Eye (tissue), 1 donor: Measurements from ENCODE around the gene ATP5F1D.
"Not testable (repeated sequence)": the region's sequence is repeated elsewhere in the genome, so short reads cannot be mapped to it uniquely, and the experiment has no call there.

Experiments used
- DNase-seq: peaks from one replicate; pipeline ENCODE4 v3.0.0-alpha.2; 2015

The ATP5F1D gene

GRCh38 chr19:1241417-1242095 is at the start of gene ATP5F1D:
TSS of gene ATP5F1D (plus strand) at chr19:1241751. CDS start at chr19:1241851, 100 bp downstream.
- peak; percentile 96 for DNase-seq

DNA sequence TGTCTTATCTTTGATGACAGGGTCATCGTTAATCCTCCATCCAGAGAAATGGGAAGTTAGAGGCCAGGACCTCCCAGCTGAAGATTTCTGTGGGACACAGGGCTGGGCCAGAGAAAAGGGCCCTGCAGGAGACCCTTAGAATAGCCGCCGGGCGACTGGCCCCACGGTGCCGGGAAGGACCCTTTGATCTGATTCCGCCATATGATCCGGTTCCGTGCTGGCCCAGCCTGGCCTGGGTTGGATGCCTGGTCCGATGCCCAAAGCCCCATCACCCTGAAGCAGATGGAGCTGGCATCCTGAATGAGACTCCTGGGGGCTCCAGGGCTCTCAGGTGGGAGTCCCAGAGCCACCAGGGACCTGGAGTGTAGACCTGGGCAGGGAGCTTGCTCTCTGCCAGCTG is 42.0 kb upstream of the ATP5F1D start:
- no peak for DNase-seq

- not testable (repeated sequence) for DNase-seq
Measured at GRCh38 chr19:1200614-1201013, 40.9 kb upstream of the ATP5F1D start.

DNA sequence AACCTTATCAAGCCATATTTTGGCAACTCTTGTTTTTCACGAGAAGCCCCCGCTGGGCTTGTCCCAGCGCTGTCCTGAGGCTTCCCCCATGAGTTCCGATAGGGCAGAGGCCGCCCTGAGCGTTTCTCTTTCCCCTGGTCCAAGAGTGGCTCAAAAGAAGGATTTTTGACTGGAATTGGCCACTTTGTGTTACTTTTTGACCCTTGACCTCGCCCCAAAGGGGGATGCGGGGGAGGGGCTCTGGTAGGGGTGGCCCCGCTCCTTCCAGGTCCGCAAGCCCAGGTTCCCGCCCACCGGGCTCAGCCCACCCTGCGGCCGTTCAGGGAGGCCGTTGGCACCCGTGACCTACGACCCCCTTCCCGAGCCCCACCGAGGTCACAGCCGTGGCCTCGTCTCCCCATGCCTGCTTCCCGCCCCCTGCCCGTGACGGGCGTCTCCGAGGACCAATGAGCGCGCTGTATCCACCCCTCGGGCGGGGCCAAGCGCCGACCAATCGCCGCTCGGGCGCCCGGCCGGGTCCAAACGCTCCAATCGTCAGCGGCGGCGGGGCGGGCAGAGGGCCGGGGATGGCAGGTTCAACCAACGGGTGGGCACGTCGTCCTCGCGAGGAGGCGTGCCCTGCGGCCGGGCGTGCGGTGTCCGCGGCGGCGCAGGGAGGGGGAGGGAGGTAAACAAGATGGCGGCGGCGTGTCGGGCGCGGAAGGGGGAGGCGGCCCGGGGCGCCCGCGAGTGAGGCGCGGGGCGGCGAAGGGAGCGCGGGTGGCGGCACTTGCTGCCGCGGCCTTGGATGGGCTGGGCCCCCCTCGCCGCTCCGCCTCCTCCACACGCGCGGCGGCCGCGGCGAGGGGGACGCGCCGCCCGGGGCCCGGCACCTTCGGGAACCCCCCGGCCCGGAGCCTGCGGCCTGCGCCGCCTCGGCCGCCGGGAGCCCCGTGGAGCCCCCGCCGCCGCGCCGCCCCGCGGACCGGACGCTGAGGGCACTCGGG is 36.1 kb upstream of the ATP5F1D start, which contains the start of gene STK11:
STK11 (plus strand) TSS at position 665 of the 986 bp plus-strand sequence. CDS start 1,136 bp downstream, outside the sequence.
- peak; percentile 99 for DNase-seq

DNA sequence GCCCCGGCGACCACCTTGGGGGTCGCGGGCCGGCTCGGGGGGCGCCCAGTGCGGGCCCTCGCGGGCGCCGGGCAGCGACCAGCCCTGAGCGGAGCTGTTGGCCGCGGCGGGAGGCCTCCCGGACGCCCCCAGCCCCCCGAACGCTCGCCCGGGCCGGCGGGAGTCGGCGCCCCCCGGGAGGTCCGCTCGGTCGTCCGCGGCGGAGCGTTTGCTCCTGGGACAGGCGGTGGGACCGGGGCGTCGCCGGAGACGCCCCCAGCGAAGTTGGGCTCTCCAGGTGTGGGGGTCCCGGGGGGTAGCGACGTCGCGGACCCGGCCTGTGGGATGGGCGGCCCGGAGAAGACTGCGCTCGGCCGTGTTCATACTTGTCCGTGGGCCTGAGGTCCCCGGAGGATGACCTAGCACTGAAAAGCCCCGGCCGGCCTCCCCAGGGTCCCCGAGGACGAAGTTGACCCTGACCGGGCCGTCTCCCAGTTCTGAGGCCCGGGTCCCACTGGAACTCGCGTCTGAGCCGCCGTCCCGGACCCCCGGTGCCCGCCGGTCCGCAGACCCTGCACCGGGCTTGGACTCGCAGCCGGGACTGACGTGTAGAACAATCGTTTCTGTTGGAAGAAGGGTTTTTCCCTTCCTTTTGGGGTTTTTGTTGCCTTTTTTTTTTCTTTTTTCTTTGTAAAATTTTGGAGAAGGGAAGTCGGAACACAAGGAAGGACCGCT is 35.2 kb upstream of the ATP5F1D start:
- no peak for DNase-seq

DNA sequence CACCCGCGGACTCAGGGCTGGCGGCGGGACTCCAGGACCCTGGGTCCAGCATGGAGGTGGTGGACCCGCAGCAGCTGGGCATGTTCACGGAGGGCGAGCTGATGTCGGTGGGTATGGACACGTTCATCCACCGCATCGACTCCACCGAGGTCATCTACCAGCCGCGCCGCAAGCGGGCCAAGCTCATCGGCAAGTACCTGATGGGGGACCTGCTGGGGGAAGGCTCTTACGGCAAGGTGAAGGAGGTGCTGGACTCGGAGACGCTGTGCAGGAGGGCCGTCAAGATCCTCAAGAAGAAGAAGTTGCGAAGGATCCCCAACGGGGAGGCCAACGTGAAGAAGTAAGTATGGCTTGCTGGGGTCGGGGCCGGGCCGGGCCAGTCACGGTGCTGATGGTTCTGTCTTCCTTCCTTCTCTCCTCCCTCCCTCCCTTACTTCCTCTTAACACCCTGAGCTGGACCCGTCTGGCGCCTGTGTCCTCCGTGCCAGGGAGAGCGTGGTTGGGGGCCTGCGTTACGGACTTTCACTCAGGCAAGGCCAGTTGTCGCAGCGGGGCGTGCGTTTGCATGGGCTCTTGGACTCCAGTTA is 34.6 kb upstream of the ATP5F1D start:
- peak; percentile 54 for DNase-seq

GRCh38 chr19:1208830-1209229 is 32.7 kb upstream of the ATP5F1D start:
- not testable (repeated sequence) for DNase-seq

DNA sequence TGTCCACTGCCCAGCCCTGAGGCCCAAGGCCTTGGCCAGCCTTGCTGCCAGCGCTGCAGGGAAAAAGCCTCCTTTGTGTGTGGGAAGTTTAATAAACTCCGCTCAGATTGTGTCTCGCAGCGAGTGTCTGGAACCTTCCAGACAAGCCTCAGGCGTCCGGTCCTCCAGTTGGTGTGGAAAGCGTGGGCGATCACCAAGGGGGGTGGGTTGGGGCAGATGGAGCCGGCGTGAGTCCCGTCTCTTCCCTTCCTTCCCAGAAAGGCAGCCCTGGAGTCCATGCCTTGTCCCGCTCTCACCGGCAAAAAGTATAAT is 31.4 kb upstream of the ATP5F1D start:
- no peak for DNase-seq

DNA sequence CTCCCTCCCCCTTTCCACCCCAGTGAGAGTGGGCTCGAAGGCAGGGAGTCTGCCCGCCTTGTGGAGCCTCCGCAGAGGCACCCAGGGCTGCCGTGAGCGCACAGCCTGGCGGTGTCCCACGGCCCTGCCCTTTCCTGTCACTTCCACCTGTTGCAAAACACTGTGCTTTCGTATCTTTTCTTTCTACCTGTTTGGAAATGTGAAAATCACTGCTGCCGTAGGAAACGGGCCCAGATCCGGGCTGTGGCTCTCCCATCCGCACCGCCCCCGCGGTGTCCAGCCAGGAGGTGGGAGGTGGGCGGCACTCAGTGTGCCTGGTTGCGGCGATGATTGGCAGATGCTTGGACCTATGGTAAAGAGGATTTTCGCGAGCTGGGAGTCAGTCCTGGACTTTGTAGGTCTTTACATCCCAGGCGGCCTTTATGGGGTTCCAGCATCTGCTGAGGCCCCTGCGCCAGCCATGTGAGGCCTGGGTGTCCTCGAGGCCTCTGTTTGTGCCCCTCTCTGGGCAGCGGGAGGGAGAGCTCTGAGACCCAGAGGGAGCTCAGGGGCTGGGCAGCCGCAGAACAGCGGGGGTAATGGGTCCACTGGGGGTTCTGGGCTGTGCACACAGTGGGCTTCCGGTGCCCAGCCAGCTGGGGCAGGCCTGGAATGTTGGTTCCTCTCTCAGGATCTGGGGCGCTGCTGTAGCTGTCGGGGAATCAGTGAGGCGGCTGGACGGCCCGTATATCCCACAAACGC is 29.9 kb upstream of the ATP5F1D start:
- DNase-seq = no peak

DNA sequence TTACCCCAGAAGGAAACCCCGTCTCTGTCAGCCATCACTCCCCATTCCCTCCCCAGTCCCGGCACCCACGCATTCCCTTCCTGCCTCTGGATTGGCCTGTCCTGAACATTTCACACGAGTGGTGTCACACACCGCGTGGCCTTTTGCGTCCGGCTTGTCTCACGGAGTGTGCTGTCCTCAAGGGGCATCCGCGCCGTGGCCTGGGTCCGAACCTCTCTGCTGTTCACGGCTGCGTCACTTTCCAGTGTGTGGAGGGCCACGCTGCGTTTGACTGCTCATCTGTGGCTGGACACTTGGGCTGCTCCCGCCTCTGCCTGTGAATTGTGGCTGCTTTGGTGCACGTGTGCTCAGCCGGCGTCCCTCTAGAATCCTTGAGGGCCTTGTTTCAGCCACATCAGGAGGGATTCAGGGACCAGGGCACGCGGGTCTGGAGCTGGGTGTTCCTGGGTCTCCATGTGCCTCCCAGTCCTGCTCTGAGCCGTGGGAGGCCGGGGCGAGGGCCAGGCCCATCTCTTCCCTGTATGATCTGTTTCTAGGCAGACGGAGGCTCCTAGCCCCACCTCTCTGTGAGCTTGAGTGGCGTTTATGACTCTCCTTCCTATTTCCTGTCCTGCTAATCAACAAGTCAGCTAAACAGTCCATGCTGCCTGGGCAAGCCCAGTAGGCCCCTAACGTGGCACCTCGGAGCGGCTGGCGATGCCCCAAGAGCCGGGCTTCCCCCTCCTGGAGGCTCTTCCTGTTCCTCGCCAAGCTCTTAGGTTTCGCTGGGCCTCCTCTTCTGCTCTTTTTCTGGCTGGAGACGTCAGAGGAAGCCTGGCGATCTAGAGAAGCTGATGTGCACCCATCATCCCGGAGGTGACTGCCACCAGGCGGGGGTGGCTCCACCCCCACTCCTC is 27.9 kb upstream of the ATP5F1D start:
- no peak for DNase-seq

DNA sequence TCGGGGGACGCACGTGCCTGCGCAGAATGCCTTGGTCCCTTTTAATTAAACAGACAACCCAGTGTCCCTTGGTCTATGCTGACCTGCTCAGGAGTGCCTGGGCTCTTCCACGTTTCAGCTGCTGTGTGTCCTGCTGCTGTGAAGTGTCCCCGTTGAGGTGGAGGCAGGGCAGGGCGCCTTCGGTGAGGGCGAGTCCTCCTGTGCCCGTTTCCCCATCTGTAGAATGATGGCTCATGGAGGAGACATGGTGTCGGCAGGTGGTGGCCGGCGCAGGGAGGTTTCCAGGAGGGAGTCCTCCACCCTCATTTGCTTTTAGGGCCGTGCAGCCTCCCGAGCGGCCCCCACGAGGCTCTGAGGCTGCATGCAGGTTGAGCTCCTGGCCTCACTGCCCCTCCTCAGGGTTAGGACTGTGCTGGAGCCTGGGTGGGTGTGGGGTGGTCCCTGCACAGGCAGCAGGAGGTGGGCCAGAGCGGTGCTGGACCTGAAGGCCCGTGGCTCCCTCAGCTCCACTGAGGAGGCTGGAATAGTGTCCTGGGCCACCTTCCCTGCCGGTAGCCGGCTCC is 27.2 kb upstream of the ATP5F1D start:
- no peak for DNase-seq

DNA sequence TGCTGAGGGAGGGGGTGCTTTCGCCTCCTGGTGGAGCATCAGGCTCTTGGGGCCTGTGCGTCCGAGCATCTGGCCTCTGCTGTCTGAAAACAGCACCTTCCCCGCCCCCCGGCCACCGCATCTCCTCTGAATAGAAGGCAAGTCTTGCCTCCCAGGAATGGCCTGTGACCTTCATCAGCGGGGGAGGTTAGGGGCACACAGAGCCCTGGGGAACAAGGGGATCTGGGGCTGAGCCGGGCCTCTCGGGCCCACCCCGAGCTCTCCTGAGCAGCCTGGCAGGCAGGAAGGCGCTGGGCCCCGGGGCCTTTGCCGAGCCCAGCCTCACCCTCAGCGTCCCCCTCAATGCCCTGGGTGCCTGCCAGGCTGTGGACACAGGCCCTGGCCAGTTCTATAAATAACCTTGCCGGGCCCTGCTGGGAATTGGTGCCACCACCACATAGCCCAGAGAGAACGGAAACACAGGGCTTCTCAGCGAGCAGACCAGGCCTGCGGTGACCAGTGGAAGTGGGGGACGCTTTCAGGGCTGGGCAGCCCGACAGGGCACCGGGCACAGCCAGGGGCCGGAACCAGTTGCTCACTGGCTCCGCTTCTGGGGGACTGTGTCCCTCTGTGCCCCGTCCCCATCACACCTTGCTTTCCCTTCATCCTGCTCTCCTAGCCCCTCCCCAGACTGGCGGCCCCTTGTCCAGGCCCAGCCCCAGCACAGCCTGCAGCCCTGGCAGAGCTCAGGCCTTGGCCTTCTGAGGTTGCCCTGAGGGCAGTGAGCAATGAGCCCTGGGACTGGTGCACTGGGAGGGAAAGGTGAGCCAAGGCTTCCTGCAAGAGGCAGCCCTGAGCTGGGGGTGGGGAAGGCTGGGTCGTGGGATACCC is 26.5 kb upstream of the ATP5F1D start:
- no peak for DNase-seq

- DNase-seq = no peak
Measured at GRCh38 chr19:1216756-1217155, 24.8 kb upstream of the ATP5F1D start.

GRCh38 chr19:1217366-1217765 is 24.2 kb upstream of the ATP5F1D start:
- no peak for DNase-seq

DNA sequence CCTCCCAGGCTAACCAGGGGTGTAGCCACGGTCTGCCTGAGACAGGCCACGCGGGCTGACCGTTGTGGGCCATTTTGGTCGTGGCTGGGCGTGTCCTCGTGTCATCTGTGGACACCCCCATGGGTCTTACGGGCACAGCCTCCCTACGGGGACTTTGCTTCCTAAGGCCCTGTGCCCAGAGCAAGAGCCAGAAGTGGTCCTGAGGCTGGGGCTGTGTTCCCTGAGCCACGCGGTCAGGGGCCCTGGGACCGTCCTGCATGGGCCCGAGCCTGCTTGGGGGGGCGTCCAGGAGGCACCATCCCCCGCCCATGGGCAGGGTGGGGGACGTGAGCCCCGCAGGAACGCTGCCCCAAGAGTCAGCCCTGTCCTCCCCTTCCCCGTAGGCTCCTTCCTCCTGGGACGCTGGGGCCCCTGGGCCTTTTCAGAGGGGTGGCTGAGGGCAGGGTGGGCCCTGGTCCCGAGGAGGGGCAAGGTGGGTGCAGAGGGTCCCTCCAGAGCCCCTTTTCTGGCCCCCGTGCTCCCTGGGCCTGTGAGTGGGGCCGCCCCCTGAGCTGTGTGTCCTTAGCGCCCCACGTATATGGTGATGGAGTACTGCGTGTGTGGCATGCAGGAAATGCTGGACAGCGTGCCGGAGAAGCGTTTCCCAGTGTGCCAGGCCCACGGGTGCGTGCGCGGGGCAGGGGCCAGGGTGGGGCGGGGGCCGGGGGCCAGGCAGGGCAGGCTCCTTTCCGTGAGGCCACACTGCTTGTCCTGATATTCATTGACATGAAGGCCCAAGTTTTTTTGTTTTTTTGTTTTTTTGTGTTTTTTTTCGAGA is 22.6 kb upstream of the ATP5F1D start:
- DNase-seq = no peak

DNA sequence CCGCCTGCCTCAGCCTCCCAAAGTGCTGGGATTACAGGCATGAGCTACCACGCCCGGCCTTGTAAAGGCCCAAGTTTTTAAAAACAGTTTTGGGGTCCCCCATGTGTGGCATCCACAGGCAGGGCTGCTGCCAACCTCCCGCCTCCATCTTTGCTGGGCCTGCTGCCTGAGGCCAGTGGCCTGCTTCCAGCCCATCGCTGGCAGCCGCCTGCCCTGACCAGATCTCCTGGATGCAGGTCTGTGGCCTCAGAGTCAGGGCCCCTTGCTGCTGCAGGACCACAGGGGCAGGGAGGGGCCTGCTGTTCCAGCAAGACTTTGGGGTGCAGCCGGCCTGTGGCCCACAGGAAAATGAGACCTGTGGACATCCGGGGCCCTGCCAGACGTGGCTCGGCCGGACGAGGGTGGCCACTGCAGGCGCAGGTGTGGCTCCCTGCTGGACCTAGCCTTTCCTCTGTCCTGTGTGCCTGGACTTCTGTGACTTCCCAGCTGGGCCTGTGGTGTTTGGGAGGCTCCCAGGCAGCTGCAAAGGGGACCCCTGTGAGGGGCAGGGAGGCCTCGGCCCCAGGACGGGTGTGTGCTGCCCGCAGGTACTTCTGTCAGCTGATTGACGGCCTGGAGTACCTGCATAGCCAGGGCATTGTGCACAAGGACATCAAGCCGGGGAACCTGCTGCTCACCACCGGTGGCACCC is 21.6 kb upstream of the ATP5F1D start:
- no peak for DNase-seq

- DNase-seq = no peak
Measured at GRCh38 chr19:1220477-1220930, 21.0 kb upstream of the ATP5F1D start.
